GM18873 (cell line): ENCODE measurements around the gene EDC3.
"Not testable (repeated sequence)": the region's sequence is repeated elsewhere in the genome, so short reads cannot be mapped to it uniquely, and the experiment has no call there.

Source experiments
- ATAC-seq: cut with Tn5 transposase; IDR thresholded peaks from one replicate; pipeline ENCODE4 v1.9.1; 2021; ENCODE audit warnings: mild to moderate bottlenecking, moderate library complexity, moderate number of reproducible peaks; ENCODE audit not compliant: unreplicated experiment, low FRiP score

The EDC3 gene

GRCh38 chr15:74710319-74711094, 14.7 kb upstream of the EDC3 start:
- ATAC-seq: no peak

GRCh38 chr15:74709892-74710291, 14.1 kb upstream of the EDC3 start:
- no peak for ATAC-seq

GRCh38 chr15:74709011-74709410, 13.2 kb upstream of the EDC3 start:
- ATAC-seq: no peak

DNA sequence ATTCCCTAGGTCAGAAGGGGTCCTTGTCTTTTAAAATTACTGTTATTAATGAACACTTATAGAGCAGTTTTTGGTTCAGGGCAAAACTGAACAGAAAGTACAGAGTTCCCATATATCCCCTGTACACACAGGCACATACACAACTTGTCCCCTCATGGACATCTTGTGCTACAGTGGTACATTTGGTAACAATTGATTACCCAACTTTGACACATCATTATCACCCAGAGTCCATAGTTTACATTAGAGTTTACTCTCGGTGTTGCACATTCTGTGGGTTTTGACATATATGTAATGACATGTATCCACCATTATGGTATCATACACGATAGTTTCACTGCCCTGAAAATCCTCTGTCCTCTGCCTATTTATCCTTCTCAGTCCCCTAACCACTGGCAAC, 984 bp upstream of the EDC3 start:
- no peak for ATAC-seq

DNA sequence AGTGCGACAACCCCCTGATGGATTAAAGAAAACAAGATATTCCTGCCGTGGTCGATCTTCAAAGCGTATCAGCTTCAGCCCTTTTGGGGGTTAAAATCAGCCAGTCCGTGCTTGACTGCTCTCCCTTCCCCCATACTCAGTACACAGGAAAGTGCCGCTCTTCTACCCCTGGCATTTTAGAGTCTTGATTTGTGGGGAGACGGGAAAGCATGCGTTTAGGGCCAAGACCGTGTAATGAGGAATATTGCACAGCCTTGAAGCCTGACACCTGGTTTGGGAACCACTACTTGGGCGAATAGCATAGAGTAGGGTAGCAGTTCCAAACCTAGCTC, 540 bp upstream of the EDC3 start:
- no peak for ATAC-seq

DNA sequence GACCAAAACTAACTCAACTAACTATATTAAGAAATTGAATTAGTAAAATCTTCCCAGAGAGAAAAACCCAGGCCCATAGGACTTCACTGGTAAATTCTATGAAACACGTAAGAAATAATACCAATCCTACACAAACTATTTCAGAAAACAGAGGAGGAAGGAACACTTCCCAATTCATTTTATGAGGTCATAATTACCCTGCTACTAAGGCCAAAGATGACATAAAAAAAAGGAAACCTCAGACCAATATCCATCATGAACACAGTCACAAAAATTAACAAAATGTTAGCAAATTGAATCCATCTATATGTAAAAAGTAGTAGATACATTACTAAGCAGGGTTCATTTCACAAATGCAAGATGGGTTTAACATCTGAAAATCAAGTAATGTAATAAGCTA, 3.5 kb downstream of the EDC3 start:
- no peak for ATAC-seq

DNA sequence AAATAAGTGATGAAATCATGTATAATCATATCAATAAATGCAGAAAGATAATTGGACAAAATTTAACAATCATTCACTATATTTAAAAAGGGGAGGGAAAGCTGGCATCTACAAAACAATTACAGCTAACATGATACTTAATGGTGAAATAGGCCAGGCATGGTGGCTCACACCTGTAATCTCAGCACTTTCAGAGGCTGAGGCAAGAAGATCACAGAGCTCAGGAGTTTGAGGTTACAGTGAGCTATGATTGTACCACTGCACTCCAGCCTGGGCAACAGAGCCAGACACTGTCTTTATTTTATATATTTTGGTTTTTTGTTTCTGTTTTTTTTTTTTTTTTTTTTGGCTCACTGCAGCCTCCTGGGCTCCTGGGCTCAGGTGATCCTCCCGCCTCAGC, 12.1 kb downstream of the EDC3 start:
- no peak for ATAC-seq

GRCh38 chr15:74682954-74683353, 12.9 kb downstream of the EDC3 start:
- no peak for ATAC-seq

DNA sequence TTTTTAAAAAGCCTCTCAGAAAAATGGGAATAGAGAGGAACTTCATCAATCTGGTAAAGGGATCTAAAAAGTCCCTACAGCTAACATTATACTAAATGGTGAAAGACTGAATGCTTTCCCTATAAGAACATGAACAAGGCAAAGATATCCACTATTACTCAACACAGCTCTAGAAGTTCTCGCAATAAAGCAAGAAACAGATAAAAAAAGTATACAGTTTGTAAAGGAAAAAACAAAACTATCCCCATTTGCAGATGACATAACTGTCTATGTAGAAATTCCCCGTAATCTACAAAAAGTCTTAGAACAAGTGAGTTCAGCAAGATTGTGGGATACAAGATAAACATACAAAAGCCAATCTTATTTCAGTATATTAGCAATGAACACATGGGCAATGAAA, 15.4 kb downstream of the EDC3 start:
- no peak for ATAC-seq

DNA sequence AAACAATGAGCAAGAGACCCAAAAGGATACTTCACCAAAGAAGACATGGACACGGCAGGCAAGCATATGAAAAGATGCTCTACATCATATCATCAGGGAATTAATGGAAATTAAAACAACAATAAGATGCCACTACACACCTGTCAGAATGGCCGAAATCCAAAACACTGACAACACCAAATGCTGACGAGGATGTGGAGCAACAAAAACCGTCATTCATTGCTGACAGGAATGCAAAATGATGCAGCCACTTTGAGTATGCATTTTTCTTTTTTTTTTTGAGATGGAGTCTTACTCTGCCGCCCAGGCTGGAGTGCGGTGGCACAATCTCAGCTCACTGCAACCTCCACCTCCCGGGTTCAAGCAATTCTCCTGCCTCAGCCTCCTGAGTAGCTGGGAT, 19.0 kb downstream of the EDC3 start:
- ATAC-seq: no peak

GRCh38 chr15:74674161-74674560, 21.7 kb downstream of the EDC3 start:
- ATAC-seq: no peak

DNA sequence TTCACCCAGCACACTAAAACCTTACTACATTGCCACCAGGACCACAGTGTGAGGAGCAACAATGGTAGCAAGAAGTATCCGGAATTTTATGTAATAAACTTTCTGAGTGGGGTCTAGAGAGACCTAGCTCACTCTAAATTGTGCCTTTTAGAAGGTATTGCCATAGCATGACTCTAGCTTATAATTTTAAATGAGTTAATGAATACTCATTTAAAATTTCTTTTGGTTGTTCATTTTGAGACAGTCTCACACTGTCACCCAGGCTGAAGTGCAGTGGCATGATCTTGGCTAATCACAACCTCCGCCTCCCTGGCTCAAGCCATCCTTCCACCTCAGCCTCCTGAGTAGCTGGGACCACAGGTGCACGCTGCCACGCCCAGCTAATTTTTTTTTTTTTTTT, 26.2 kb downstream of the EDC3 start:
- ATAC-seq: no peak

DNA sequence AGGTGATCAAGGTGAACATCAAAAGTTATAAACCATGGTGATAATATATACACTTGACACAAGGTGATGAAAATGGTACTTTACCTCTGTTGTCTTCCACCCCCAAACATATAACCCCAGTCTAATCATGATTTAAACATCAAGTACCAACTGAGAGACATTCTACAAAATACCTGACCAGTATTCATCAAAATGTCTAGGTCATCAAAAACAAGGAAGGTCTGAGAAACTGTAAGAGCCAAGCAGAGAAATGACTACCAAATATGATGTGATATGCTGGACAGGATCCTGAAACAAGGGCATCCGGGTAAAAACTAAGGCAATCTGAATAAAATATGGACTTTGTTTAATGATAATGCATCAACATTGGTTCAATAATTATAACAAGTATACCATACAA, 27.8 kb downstream of the EDC3 start:
- ATAC-seq: no peak

- no peak for ATAC-seq
Observed at GRCh38 chr15:74664670-74665069, 31.2 kb downstream of the EDC3 start.

DNA sequence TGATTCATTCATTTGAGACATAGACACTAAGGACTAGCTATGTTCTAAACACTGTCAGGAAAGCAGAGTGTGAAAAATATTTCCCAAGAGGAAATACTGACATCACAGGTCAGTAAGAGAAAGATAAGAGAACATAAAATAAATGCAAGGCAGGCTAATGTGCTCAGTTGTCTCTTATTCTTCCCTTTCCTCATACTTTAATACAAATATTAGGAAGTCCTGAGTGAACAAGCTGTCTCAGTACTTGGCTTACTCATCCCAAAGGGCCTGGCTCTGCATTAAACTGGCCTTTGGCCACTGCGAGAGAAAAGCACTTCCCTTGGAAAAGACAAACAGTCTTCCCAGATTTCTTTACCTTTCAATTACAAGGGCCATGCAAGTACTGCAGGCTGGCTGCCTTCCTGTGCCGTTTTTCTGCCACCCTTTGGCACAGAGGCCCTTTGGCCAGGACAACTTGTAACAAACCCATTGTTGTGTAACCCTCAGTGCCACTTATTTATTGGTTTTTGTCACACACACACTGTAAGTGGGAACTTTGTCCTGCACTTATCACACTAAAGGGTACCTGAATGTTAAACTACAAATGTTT, 31.7 kb downstream of the EDC3 start:
- no peak for ATAC-seq

GRCh38 chr15:74663303-74664027, 32.4 kb downstream of the EDC3 start:
- no peak for ATAC-seq

DNA sequence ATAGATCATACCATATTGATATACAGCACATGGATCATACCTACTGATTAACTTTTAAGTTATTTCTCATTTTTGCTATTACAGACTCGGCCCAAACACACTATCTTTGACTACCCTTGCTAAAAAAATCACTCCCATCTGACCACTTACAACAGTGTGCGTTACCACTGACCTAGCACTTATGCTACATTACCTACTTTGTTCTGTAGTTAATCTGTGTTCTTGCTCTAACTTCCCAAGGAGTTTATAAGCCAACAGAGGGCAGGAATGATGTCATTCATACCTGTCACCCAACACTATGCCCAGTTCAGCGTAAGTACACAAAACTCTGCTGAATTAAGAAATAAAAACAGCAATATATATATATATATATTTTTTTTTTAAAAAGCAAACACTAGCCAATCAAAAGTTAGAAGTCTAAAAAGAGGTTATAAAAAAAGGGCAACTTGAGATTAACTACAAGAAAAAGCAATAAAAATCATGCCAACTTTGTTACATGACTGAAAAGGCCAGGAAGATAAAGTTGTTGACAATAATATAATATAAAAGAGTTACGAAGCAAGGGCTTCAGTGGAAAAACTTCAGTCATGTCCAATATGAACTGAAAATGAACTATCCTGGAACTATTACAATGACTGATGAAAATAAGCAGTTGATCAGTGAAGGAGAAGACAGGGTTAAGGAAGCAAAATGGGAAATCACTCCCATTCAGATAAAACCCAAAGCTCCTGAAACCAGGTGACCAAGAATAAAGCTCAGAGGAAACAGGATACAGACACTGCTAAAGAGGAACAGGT, 33.6 kb downstream of the EDC3 start:
- ATAC-seq: no peak

- not testable (repeated sequence) for ATAC-seq
Observed at GRCh38 chr15:74661280-74661679, 34.5 kb downstream of the EDC3 start.

DNA sequence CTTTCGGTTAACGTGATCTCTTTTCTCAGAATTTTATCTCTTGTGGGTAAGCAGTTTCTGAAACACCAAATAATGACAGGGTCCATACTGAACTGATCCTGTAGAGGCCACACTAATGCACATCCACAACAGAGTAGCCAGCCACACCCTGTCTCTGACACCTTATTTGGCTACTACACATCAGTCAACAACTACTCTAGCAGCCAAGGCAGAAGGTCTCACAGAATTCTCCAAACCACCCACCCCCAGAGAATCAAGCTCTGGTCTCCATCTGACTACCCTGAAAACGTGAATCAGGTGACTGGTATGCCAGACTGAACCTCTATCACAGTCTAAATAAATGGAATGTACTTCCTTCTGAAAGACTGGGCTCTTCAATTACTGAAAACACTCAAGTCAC, 38.0 kb downstream of the EDC3 start:
- no peak for ATAC-seq

DNA sequence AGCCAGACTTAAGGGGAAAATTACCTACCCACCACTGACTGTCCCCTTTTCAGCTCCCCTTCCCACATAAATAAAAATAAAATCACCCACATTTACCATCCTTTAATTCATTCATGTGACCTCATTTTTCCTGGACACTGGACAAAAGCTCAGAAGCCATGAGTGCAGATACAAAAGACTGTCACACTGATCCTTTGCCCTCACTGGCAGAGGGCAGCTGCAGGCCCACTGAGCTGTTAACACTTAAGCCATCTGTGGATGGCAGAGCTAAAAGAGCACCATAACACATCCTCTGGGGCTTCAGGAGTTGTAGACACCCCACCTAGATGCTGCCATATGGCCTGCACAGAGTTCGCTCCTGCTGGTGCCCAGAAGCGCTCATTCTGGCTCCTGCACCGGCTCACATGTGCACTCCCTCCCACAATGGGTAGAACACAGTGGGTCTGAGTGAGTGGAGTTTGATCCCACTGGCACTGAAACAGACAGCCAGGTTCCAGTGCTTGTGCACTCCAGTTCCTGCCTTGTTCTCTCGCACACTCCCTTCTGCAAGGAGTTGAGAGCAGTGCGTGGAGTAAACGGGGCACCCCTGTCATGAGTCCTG, 38.8 kb downstream of the EDC3 start:
- ATAC-seq: no peak

GRCh38 chr15:74655424-74655823, 40.4 kb downstream of the EDC3 start:
- no peak for ATAC-seq
